ENCODE measurements around the gene GAB3. TPM values are rescaled to one million over a fixed set of nuclear protein-coding genes. Genes with fewer than 3 reads are reported as not detected.
"Not testable (repeated sequence)": the region's sequence is repeated elsewhere in the genome, so short reads cannot be mapped to it uniquely, and the experiment has no call there.

The GAB3 gene
- total RNA-seq, 1 experiment from 2014 or later = 0.40 TPM

DNA sequence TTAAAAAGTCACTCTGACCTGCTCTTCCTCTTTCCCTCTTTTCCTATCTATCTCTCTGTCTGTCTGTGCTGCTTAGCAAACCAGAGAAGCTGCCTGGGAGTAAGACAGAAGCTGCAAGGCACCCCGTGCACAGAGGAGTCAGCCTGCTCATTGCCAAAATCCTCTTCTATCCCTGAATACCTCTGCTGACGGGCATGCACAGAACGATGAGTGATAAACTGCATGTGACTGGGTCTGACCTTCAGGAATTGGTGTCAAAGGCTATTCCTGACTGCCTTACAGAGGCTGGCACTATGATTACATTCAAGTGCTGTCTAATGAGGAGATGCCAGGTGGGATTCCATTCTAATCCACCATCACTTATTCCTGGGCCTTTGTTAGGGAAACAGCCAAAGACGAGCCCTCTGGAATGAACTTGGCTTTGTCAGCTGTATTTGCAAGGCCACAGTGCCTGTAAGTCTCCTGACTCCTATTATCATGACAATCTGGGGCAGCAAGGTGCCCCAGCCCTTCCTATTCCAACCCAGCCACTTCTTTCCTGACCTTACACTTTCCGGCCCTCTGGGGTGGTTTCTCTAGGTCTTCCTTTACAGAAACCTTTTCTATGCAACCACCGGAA is 52.1 kb downstream of the GAB3 start:
- in situ Hi-C loops (cut with HindIII; ENCODE audit: low pct_unique_long_range_greater_than_20kb, low sequenced_read_pairs) = no loop called here

DNA sequence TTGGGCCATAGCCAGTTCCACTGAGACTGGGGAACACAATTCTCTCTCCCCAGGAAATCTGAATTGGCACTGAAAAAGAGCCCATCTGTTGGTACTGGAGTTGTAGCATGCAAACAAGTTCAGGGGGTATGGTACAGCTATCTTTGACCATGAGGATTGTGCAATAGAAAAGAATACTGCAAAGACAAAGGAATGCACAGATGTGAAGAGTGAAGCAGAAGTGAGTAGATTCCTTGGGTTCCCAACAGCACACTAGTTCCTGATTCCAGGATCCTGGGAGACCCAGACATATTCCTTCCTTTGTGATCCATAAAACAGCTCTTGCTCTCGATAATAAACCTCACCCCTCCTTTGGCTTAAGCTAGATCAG is 54.2 kb downstream of the GAB3 start:
- in situ Hi-C loops (cut with HindIII; ENCODE audit: low pct_unique_long_range_greater_than_20kb, low sequenced_read_pairs) = no loop called here
- no peak for DNase-seq (ENCODE audit: low read depth, low spot score)

More for the DNA sequence above, 52.1 kb downstream of the GAB3 start:
- DNase-seq (ENCODE audit: low read depth, low spot score) = no peak

GRCh38 chrX:154695911-154696675 is 54.8 kb downstream of the GAB3 start:
- no peak for DNase-seq (ENCODE audit: low read depth, low spot score)
- in situ Hi-C loops (cut with HindIII; ENCODE audit: low pct_unique_long_range_greater_than_20kb, low sequenced_read_pairs) = no loop called here

DNA sequence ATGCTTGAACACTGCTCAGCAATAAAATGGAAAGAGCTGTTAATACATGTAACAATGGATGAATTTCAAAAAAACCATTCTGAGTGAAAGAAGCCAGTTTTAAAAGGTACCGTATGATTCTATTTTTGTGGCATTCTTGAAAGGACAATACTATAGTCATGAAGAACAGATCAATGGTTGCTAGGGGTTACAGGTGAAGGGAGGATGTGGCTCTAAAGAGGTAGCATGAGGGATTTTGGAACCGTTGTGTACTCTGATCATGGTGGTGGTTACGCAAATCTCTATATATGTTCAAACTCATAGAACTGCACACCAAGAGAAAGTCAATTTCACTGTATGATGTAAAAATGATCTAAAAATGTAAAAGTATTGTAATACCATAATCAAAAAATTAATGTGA is 57.5 kb downstream of the GAB3 start:
- in situ Hi-C loops (cut with HindIII; ENCODE audit: low pct_unique_long_range_greater_than_20kb, low sequenced_read_pairs) = no loop called here
- DNase-seq (ENCODE audit: low read depth, low spot score) = no peak

DNA sequence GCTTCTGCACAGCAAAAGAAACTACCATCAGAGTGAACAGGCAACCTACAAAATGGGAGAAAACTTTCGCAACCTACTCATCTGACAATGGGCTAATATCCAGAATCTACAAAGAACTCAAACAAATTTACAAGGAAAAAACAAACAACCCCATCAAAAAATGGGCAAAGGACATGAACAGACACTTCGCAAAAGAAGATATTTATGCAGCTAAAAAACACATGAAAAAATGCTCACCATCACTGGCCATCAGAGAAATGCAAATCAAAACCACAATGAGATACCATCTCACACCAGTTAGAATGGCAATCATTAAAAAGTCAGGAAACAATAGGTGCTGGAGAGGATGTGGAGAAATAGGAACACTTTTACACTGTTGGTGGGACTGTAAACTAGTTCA is 60.4 kb downstream of the GAB3 start:
- in situ Hi-C loops (cut with HindIII; ENCODE audit: low pct_unique_long_range_greater_than_20kb, low sequenced_read_pairs); DNase-seq (ENCODE audit: low read depth, low spot score): not testable (repeated sequence)

DNA sequence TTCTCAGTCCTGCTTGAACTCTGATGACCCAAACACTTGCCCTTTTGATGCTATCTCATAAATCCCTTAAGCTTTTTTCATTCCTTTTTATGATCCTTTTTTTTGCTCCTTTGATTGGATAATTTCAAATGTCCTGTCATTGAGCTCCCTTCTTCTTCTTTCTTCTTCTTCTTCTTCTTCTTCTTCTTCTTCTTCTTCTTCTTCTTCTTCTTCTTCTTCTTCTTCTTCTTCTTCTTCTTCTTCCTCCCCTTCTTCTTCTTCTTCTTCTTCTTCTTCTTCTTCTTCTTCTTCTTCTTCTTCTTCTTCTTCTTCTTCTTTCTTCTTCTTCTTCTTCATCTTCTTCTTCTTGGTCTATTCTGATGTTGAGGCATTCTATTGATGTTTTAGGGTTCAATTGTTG is 78.8 kb downstream of the GAB3 start:
- in situ Hi-C loops (cut with HindIII; ENCODE audit: low pct_unique_long_range_greater_than_20kb, low sequenced_read_pairs); DNase-seq (ENCODE audit: low read depth, low spot score): not testable (repeated sequence)

- DNase-seq (ENCODE audit: low read depth, low spot score); in situ Hi-C loops (cut with HindIII; ENCODE audit: low pct_unique_long_range_greater_than_20kb, low sequenced_read_pairs): not testable (repeated sequence)
These were observed 80.0 kb downstream of the GAB3 start for GRCh38 chrX:154670848-154671247.

GRCh38 chrX:154661899-154662298 is 89.0 kb downstream of the GAB3 start:
- in situ Hi-C loops (cut with HindIII; ENCODE audit: low pct_unique_long_range_greater_than_20kb, low sequenced_read_pairs) = no loop called here
- no peak for DNase-seq (ENCODE audit: low read depth, low spot score)

GRCh38 chrX:154661170-154661569 is 89.7 kb downstream of the GAB3 start:
- DNase-seq (ENCODE audit: low read depth, low spot score) = no peak
- in situ Hi-C loops (cut with HindIII; ENCODE audit: low pct_unique_long_range_greater_than_20kb, low sequenced_read_pairs) = no loop called here

GRCh38 chrX:154660541-154660940 is 90.3 kb downstream of the GAB3 start:
- in situ Hi-C loops (cut with HindIII; ENCODE audit: low pct_unique_long_range_greater_than_20kb, low sequenced_read_pairs) = no loop called here
- DNase-seq (ENCODE audit: low read depth, low spot score) = no peak

DNA sequence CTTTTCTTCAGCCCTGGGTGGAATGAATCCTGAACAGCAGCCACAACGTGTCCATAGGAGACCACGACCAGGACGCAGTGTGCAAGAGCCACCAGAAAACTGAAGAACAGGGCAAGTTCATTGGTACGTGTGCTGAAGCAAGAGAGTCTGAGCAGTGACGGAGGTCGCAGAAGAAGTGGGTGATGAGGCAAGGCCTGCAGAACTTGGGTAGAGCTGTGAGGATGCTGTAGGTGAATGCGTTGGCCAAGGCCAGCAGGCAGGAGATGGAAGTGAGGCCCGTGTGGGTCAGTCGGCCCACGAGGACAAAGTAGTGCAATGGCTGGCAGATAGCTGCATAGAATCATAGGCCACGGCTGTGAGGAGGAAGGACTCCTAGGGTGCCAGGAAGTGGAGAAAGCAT is 91.9 kb downstream of the GAB3 start:
- in situ Hi-C loops (cut with HindIII; ENCODE audit: low pct_unique_long_range_greater_than_20kb, low sequenced_read_pairs) = no loop called here
- no peak for DNase-seq (ENCODE audit: low read depth, low spot score)

- in situ Hi-C loops (cut with HindIII; ENCODE audit: low pct_unique_long_range_greater_than_20kb, low sequenced_read_pairs) = no loop called here
- no peak for DNase-seq (ENCODE audit: low read depth, low spot score)
These were observed 92.7 kb downstream of the GAB3 start for GRCh38 chrX:154658187-154658586.

DNA sequence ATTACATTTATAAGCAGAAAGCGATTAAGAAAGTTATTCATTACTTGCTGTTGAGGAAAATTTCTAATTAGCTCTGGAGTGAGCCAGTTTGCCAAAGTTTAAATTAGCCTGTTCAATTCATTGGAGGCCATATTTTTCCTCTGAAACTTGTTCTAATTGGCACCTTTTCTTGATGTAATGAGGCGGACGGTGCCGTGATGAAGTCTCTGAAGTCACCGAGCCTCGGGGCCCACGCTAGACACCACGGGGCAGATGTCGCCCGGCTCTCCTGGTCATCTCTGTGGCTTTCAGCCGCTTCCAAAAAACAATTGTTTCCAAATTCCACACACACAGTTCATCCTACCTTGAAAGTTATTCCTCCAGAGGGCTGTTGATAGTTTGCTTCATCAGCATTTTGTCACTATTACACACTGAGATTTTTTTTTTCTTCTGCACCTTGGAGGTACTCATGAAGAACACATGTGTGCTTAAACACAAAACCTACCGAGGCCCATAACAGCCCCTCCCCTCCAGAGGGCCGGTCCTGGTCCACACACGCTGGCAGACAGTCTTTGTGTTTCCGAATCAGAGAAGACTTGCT is 93.6 kb downstream of the GAB3 start:
- in situ Hi-C loops (cut with HindIII; ENCODE audit: low pct_unique_long_range_greater_than_20kb, low sequenced_read_pairs) = no loop called here
- no peak for DNase-seq (ENCODE audit: low read depth, low spot score)

- no peak for DNase-seq (ENCODE audit: low read depth, low spot score)
- in situ Hi-C loops (cut with HindIII; ENCODE audit: low pct_unique_long_range_greater_than_20kb, low sequenced_read_pairs) = no loop called here
These were observed 95.1 kb downstream of the GAB3 start for GRCh38 chrX:154655786-154656185.

GRCh38 chrX:154655346-154655745 is 95.5 kb downstream of the GAB3 start:
- no peak for DNase-seq (ENCODE audit: low read depth, low spot score)
- in situ Hi-C loops (cut with HindIII; ENCODE audit: low pct_unique_long_range_greater_than_20kb, low sequenced_read_pairs) = no loop called here

DNA sequence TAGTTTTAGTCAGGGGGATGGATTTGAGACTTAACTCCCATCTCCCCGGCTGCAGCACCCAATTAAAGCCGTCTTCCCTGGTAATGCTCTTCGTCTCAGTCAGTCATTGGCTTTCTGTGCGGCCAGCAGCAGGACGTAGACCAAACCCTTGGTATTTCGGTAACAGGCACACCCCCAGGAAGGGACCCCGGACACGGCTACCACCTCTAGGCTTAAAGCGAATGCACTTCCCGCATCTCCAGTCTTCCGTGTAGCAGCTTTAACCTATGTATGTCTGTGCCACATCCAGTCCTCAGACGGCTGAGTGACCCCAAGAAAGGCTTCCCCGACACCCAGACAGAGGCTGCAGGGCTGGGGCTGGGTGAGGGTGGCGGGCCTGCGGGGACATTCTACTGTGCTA is 96.0 kb downstream of the GAB3 start:
- in situ Hi-C loops (cut with HindIII; ENCODE audit: low pct_unique_long_range_greater_than_20kb, low sequenced_read_pairs) = no loop called here
- no peak for DNase-seq (ENCODE audit: low read depth, low spot score)

- in situ Hi-C loops (cut with HindIII; ENCODE audit: low pct_unique_long_range_greater_than_20kb, low sequenced_read_pairs) = no loop called here
- no peak for DNase-seq (ENCODE audit: low read depth, low spot score)
These were observed 96.5 kb downstream of the GAB3 start for GRCh38 chrX:154654372-154654771.

- in situ Hi-C loops (cut with HindIII; ENCODE audit: low pct_unique_long_range_greater_than_20kb, low sequenced_read_pairs); DNase-seq (ENCODE audit: low read depth, low spot score): not testable (repeated sequence)
These were observed 97.5 kb downstream of the GAB3 start, which contains the start of gene CTAG2 for GRCh38 chrX:154653413-154653812. Gene CTAG2 (minus strand): TSS chrX:154653579. CDS start chrX:154653515, 64 bp downstream.

- DNase-seq (ENCODE audit: low read depth, low spot score) = no peak
- in situ Hi-C loops (cut with HindIII; ENCODE audit: low pct_unique_long_range_greater_than_20kb, low sequenced_read_pairs) = no loop called here
These were observed 97.9 kb downstream of the GAB3 start for GRCh38 chrX:154653048-154653401.
